ENCODE results near the gene MRPL53.

MRPL53 gene

DNA sequence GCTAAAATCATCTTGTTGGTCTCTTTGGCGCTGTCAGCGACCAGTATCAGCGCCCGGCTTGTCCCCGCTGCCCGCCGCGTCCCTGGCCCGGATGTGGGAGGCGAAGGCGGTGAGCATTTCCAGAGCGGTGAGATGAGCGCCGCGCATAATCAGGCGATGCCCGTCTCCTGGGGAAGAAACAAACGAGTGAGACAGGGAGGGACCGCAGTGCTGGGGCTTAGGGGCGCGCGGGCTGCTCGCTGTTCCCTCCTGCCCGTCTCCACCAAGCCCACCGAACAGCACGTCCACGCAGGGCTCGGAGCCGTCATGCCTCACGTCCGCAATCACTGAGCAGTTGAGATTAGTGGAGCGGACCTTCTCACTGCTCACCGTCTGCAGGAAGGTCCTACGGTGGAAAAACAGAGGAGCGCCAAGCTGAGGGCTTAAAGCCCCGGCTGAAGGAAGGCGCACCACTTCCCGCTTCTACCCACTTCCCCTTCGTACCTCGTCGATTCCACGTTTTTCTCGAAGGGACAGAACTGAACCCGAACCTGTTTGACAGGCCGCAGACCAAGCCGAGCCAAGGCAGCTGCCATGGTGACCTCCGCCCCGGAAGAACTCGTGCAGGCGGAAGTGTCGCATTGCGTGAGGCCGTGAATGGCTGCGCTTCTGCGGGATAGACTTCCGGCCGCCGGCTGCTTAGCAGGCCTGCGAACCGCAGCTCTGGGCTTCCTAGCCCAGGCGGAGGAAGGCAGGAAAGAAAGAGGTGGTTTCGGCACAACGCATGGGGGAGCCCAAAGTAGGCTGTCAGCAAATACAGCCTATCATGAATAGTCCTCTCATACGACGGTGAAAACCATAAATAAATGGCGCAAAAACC is at the start of gene MRPL53:
TSS of gene MRPL53 (minus strand) at position 595 of the 859 bp plus-strand sequence. CDS start at position 575, 20 bp downstream.
- peak; percentile 93 for DNase-seq (ENCODE audit: low spot score)

DNA sequence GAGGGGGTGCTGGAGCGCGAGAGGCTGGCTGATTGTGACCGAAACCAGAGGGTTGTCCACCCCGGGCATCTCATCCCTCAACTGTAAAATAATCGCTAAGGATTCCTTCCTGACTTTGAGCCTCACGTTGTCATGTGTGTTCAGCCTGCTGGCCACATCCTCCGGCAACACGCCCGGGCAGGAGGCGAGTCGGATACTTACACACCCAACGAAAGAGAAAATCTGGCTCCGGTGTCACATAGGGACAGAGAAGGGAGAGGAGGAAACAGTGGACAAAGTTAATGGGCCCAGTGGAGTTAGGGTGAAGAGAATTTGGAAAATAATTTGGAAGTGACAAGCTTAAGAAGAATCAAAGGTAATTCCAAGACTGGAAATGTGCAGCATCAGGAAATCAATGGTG is 44.2 kb upstream of the MRPL53 start:
- DNase-seq (ENCODE audit: low spot score), result no peak

DNA sequence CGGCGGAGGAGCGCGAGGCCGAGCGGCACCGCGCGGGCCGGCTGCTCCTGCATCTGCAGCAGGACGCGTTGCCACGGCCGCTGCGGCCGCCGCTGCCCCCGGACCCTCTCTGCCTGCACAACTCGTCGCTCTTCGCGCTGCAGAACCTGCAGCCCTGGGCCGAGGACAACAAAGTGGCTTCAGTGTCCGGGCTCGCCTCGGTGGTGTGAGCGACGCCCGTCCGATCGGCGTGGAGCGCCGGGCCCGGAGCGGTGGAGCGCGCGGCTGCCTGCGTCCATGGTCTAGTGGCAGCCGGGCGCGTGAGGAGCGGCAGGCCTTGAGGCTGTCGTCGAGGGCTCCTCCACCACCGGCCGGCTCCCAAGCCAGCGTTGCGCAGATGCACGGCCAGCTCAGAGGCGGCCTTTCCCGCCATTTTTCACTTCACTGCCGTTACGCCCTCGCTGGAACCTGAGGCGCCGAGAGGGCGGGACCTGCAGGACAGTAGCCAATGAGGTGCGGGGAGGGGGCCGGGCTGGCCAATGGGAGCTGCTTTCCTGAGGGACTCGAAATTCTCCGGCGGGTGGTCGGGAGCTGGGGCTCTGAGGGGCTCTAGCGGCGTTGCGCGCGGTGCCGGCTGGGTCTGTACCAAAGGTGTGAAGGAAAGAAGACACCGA is 43.6 kb upstream of the MRPL53 start:
- no peak for DNase-seq (ENCODE audit: low spot score)

DNA sequence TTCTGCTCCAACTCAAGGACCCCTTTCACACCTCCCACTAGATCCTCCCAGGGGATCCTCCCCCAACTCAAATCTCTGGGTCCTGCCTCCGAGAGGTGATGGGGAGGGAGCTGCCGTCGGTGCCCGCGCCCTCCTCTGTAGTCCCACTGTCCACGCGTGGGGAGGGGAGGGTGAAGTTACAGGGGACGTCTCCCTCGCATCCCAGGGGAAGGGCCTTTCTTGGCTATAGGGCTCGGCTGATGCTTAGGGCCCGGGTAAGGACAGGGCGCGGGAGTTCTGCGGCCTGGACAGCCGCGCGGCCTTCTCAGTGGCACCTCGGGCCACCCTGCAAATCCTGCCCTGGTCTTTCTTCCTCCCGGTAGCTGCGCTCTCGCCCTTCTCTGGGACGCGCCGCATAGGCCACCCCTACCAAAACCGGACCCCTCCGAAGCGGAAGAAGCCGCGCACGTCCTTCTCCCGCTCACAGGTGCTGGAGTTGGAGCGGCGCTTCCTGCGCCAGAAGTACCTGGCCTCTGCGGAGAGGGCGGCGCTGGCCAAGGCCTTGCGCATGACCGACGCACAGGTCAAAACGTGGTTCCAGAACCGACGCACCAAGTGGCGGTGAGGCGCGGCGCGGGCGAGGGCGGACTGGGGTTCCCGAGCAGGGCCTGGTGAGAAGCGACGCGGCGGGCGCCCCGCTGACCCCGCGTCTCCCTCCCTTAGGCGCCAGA is 42.9 kb upstream of the MRPL53 start:
- DNase-seq (ENCODE audit: low spot score), result no peak

DNA sequence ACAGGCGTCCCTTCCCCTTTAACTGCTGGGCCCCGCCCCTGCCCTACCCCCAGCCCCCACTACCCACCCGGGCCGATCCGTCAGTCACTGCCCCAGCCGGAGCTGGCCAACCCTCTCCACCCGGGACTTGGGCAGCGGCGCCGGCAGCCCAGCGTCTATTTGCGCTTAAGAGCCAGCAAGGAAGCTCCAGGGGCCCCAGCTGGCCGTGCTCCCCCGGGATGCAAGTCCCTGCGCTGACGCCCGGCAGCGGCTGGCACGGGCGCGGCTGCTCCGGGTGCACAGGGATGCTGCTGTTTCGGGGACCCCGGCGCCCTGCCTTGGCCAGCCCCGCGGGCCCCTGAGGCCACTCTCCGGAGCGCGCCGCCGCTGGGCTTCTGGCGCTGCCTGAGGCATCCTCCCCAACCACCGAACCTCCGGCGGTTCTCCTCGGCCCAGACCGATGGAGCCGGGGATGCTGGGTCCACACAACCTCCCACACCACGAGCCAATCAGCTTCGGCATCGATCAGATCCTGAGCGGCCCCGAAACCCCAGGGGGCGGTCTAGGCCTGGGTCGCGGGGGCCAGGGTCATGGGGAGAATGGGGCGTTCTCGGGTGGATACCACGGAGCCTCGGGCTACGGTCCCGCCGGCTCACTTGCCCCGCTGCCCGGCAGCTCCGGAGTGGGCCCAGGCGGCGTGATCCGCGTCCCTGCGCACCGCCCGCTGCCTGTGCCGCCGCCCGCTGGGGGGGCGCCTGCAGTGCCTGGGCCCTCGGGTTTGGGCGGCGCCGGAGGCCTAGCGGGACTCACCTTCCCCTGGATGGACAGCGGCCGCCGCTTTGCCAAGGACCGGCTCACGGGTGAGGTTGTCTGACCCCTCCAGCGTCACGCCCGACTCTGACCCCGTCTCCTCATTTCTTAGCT is 42.1 kb upstream of the MRPL53 start, which contains the start of gene TLX2:
TSS of gene TLX2 (plus strand) at position 83 of the 903 bp plus-strand sequence. CDS start at position 440, 357 bp downstream.
- DNase-seq (ENCODE audit: low spot score), result no peak

DNA sequence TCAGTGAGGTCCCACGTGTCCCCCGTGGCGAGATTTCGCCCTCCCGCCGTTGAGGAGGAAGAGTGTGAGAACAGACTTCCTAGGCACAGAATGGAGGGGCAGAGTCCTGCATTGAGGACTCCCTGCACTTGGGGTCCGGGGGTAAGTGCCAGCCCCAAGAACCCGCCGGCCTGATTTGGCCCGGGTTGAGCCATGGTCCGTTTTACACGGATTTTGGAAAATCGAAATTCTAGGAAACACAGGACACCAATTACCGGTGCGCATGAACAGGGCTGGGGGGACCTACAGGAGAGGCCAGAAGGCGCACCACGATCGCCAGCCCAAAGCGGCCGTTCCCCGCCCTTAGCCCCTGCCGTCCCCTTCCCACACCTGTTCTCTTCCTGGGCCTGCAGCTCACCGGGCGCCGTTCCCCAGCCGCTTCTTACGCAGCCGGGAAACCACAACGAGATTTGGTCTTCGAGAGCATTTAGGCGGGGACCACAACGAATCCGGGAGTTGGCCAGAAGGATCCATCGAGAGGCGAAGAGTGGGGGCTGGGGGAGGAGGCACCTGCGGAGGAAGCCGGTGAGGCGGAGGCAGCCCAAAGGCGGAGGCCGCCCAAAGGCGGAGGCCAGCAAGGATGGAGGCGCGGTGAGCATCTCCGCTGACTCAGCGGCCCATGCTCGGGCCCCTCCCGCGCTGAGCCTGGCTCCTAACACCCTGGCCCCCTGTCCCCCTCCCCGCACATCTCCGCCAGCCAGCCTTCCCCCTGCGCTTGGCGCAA is 41.3 kb upstream of the MRPL53 start:
- DNase-seq (ENCODE audit: low spot score), result no peak

DNA sequence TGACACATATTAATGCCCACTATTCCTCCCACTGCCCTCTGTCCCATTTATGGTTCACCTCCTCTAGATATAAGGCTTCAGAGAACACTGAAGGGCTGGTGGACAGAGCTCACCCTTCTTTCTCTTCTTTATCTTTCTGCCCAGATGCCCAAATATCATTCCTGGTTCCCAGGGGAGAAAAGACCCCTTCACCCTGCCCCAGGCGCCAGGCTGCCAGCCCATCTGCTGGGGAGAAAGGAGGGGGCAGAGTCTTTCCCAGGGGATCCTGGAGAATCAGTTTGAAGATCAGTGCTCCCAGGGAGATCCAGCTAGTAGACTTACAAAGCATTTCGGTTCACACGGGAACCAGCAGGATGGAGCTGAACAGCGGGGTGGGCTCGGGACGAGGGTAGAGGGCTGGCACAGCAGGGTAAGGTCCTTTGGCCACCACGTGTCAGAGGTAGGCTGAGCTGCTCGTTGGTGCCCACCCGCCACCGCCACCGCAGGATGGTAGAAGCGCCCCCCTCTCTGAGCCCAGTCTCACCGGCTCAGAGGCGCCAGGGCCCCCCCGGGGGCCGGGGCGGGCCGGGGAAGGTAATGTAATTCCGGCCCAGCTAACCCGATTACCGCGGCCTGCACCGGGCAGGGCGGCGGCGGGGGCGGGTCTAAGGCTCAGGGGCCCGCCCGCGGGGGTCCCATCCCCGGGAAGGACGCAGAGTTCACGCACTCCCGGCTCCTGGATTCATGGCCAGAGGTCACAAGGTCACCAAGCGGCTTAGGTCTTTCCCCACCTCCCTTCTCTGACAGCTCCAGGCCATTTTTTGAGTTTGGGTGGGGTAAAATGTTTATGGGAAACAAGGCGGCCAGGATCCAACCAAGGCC is 40.5 kb upstream of the MRPL53 start:
- no peak for DNase-seq (ENCODE audit: low spot score)

DNA sequence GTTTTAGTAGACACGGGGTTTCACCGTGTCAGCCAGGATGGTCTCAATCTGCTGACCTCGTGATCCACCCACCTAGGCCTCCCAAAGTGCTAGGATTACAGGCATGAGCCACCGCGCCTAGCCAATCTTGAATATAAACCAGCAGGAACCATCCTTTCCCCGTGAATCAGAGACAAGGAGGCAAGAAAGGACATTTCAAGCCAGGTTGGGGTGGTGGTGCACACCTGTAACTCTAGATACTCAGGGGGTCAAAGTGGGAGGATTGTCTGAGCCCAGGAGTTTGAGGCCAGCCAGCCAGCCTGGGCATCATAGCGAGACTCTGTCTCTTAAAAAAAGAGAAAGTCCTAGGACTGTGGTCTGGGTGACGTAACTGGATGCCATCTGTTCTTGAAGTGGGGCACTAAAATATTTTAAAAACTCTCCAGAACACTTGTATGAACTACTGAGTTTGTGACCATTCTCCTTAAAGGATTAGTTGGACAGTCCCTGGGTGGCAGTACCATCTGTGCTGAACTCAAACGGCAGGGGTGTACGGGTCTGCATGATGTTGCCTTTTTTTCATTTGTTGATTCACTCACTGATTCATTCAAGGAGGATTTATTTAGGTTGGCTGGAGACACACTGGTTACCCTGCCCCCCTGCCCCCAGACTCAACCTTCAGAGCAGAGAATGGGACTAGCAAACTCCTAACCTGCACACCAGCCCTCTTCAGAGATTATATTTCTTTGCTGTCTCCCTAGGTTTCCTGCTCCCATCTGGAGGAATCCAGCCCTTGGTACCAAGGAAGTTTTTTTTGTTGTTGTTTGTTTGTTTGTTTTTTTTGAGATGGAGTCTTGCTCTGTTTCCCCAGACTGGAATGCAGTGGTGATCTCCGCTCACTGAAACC is 38.9 kb upstream of the MRPL53 start:
- DNase-seq (ENCODE audit: low spot score), result no peak

DNA sequence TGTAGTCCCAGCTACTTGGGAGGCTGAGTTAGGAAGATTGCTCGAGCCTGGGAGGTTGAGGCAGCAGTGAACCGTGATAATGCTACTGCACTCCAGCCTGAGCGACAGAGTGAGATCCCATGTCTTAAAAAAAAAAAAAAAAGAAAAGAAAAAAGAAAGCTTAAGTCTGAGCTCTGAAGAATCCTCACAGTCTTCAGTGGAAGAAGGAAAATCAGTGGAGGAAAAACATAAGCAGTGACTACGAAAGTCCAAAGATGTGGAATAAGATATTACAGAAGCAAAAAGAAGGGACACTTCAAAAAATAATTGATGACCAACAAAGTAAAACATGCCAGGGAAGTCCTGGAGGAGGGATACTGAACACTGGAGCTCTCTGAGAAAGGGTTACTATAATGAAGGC is 37.8 kb upstream of the MRPL53 start:
- no peak for DNase-seq (ENCODE audit: low spot score)

DNA sequence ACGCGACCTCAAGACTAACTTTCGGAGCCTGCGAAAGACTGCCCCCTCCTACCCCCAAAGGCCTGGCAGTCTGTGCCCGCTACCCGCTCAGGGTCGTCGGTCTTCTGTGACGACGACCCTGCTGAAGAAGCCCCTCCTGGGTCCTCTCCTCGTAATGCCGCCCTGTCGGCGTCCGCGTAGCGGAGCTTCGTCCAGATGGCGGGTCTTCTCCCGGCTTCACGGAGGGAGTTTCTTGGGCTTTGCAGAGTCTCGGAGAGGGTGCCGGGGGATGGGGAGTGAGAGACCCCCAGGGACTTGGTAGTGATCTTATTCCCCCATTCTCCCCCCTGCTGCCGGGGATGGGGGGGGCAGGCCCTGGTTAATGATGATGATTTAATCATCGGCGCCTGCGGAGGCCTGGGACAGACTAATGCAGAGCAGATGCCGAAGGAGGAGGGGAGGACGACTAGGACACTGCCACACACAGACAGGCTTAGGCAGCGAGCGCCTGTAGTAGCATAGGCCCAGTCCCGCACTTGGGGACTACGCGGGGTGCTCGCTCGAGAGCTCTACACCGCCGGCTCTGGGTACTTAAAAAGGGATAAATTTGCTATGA is 35.5 kb upstream of the MRPL53 start:
- DNase-seq (ENCODE audit: low spot score), result peak; percentile 43

DNA sequence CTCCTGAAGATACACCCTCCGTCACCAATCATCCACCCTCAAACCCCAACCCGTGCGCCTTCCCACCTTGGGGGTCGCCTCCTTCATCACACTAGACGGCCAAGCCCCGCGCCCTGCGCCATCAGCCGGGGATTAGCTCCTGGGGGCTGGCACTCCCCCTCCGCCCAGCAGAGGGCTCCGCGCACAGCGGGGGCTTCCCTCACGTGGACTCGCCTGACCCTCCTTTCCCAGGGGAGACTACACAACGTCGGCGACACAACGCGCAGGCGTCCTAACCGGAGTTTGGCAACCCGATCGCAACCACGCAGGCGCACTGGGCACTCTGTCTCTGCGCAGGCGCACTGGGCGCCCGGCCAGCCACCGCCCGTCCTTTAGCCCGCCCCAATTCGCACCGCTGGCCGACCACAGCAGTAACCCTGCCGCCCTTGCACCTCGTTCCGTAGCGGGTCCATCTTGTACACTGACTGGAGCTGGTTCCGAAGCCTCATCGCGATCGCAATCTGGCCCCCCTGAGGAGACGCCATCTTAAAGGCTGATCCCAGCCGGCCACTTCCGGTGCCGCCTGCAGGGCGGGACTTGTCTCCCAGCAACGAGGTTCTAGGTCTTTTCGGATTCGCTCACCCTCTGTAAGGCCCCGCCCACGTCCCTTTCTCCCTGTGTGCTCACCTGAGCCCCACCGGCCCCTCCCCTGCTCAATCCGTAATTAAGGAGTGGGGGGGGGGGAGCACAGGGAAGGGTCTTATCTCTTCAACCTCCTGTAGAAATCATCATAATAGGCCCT is 34.9 kb upstream of the MRPL53 start, which contains the start of gene PCGF1:
TSS of gene PCGF1 (minus strand) at position 551 of the 781 bp plus-strand sequence. CDS start at position 524, 27 bp downstream.
- DNase-seq (ENCODE audit: low spot score), result peak; percentile 97

DNA sequence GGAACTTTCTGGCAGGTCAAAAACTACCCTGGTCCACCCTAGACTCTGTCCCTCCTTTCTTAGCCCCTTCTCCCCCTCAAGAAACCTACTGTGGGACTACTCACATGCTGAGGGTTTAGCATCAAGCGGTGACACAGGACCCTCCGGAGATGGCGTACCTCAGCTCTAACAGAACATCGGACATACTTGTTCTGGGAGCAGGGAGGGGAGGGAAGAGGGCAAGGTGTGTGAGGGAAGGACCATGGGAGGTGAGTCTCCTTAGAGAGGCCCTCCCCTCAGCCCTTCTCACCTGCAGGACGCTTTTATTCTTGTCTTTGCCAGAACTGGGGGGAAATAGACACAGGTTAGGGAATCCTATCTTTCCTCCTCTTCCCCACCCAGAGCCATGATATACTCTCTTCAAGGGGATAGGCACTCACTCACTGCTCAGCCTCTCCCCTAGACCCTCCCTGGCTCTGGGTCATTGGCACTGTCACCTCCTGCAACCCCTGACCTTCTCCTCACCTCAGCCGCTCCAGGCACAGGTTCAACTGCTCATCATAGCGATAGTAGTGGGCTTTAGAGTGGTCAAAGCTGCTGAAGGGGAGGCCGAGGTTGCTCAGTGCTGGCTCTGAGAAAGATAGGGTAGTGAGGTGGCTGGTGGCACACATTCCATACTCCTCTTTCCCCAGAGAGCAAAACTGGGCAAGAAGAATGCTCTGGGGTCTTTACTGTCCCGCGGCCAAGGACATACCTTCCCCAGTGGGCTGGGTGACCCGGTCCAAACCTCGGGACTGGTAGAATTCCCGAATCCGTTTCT is 33.2 kb upstream of the MRPL53 start:
- DNase-seq (ENCODE audit: low spot score), result no peak

DNA sequence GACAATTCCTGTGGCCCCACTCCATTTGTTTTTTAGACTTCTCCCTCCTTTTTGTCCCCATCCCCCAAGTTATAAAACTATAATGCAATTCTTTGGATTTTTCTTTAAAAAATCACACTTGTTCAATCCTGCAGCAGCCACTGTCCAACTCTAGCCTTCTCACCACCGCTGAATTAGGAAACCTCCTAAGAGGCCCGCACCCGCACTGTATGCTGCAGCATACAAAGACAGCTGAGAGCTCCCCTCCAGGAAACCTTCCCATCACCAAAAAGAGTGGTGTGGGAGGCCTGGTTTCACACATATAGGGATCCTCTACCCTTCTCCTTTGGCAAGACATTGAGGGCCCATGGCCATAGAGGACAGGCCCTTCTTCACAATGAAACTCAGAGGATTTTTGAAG is 32.1 kb upstream of the MRPL53 start:
- no peak for DNase-seq (ENCODE audit: low spot score)

DNA sequence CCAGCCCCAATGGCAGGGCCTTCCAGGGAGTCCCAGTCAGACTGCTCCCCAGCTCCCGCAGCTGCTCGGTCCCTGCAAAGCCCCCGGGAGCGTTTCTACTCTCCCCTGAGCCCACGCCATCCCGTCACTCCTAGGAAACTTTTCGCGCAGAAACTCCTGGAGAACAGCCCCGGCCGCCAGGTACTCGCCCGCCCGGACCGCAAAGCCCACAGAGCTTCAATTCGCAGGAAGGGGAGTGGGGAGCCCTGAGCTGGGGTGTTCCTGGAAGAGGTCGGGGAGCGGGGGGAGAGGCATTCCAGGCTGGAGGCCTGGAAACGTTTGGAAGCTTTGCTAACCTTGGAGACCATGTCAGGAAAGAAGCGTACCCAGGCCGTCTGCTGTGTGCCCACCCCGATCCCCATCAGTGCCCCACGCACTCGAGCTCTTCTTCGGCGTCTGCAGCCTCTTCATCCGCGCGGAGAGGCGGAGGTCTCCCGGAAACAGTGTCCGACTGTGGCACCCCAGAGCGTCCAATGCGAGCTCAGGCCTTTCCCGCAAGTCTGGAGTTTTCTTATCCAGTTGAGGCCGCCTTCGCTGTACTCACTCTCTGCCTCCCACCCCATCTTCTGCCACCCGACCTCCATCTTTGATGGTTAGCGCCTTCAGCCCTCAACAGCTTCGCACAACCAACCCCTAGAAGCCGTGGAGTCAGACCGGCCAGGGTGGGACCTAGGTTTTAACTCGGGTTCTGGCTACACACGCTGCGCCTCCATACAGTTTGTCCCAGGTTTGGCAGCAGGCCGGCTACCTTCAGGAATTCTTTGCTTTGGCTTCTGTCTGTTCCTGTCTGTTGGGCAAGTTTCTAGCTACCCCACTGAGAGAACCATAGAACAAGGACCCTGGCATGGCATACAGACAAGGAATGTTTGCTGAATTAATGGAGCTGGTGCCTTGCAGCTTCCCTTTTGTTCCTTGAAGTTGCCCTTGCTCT is 31.3 kb upstream of the MRPL53 start:
- no peak for DNase-seq (ENCODE audit: low spot score)

DNA sequence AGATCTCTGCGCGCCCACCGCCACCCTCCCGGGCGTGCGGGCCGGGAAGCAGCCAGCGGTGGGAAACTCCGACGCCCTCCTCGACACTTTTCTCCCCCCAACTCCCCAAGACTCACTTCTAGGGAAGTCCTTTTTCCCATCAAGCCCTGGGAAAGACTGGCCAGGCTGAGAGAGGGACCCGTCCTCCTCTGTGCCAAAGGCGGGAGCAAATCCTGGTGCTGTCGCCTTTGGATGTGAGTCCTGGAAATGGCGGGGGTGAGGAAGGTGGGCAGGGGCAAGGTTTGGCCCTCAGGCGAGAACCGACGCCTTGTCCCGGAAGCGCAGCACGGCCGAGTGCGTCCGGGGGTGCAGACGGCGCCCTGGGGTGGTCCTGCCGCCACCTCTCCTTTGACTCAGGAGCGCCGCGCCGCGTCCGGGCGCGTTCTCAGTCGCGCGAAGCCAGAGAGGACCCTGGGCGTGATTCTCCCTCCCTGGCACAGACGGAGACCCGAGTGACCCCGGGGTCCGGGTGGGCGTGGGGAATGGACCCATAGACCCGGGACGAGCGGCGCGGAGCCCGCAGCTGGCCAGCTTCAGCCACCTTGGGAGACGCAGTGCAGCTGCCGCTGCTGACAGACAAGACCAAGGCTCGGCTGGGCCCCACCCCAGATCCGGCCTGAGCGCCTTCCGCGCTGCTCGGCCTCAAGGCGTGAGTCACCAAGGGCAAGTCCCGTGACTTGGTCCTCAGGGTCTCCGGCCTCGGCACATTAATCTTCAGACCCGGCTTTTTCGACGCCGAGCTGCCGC is 30.4 kb upstream of the MRPL53 start:
- DNase-seq (ENCODE audit: low spot score), result peak; percentile 86
